ENCODE results near the gene TMEM127.
A peak's percentile ranks its signal among the peaks of the same experiment; 100 is the strongest.
"Not testable (repeated sequence)": the region's sequence is repeated elsewhere in the genome, so short reads cannot be mapped to it uniquely, and the experiment has no call there.

Gene TMEM127

DNA sequence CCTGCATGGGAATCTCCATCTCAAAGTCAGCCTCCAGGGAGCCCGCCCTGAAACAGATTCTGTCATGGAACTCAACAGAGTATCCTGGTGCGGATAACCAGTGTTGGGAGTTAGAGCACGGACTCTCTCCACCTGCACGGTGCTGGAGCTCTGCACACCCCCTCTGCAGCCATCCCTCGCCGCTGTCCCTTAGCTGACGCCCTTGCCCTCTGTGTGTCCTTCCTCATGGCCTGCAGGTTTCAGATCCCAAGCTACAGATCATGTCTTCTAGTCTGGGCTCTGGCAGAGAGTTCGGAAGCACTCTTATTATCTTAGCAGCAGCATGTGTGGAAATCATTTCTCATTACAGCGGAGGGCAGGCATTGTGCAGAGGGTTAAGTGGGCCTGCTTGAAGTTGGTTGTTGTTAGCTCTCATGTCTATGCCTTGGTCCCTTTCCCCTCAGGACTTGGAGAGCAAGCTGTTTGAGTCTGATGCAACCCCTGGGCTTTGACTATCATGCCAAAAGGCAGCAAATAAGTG, 26.0 kb downstream of the TMEM127 start:
- no peak for DNase-seq

DNA sequence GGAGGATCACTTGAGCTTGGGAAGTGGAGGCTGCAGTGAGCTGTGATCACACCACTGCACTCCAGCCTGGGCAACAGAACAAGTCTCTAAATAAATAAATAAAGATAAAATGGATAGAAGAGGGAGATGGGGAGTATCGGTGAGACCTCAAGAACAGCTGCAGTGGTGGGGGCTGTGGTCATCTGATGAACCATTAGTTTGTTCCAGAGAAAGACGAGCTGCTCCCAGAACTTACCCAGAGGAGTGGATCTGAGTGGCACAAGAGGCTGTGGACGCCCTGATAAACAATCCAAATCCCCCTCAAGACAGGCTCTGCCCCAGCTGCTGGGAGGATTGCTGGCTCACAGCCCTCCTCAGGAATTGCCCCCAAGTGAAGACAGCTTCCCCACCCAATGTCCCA, 26.7 kb downstream of the TMEM127 start:
- DNase-seq, result no peak

DNA sequence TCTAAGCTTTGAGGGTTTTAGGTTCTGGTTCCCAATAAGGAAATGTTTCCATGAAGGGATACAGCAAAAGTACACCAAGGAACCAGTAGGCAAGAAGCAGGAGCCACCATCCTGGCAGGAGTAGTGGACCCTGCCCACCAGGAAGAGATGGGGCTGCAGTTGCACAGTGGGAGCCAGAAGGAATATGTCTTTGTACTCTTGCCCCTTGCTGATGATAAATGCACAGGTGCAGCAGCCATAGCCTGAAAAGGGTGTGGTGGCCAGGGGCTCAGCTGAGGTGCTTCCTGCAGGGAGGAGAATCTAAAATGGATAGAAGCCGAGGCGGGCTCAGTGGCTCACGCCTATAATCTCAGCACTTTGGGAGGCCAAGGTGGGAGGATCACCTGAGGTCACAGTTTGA, 27.5 kb downstream of the TMEM127 start:
- DNase-seq, result no peak

DNA sequence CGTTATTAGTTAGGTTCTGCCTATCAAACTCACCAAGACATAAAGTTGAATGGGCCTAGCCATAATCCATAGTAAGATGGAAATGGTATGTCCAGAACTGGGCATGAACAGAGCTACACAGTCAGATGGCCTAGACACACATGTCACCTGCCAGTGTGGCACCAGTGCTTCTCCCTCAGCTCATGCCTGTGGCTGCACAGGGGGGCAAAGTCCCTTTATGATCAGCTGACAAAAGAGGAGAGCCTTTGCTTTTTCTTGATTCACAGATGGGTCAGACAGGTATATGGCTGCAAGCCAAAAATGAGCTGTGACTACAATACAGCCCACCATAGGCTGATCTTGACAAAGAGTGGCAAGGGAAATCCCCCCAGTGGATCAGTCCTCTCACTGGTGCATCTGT, 28.9 kb downstream of the TMEM127 start:
- DNase-seq, result no peak

DNA sequence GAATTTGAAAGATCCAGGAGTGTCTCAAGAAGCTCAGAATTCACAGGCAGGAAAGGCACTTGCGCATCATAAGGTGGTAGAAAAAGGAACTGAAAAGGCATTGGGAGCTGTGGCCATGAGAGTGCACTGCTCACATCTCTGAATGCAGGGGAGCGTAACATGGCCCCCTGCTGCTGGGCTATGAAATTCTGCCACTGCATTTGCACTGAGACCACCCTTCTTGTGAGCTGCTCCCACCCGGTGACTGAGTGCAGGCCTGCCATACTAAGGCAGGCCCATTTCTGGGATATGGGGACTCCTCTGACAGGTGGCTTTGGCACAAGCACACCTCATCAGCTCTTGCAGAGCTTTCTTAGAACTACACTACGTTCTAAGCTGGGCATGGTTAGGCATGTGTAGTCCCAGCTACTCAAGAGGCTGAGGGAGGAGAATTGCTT, 31.9 kb downstream of the TMEM127 start:
- DNase-seq, result no peak

DNA sequence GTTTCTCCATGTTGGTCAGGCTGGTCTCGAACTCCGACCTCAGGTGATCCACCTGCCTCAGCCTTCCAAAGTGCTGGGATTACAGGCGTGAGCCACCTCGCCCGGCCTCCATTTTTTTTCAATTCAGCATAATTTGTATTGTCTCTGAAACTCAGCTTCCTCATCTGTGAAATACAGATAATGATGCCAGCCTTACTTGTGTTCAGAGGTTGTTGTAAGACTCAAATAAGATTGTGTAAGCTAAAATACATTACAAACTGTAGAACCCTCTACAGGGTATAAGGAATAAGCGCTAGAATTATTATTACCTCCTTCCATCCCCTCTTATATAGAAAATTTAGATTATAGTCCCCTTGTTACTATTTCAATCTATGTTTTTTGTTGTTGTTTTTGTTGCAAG, 32.4 kb downstream of the TMEM127 start:
- DNase-seq, result no peak

DNA sequence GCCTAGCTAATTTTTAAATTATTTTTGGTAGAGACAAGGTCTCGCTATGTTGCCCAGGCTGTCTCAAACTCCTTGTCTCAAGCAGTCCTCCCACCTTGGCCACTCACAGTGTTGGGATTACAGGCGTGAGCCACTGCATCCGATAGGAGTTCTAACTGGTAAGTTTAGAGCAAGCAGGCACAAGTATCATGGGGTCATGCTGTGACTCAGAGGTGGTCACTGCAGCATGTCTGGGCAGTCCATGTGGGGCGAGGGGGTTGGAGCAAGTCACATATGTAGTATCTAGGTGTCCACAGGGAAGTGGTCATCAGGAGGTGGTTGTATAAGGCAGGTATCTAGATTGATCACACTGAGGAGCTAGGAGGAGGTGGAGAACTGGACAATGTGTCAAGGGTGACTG, 34.5 kb downstream of the TMEM127 start:
- DNase-seq, result no peak

DNA sequence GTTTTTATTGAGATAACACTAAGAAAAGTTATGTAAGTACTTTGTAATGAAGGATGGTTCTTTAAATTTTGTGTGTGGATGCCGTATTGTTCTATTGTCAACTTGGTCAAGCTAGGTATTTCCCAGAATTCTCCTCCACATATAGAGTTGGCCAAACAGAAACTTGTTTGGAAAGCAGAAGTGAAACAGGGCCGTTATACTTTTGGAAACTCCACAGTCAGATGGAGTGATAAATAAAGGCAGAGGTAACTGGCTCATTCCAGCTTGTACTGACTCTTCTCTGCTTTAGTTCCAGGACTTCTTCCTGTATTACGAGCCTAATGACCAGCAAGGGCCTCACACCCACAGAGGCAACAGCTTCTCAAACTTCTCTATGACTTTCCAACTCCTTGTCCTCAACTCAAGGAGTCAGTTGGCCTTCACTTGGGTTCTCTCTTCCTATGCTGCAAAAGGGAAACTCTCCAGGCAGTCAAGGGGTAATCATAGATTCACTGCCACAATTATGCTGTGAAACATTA, 40.7 kb downstream of the TMEM127 start:
- DNase-seq, result no peak

DNA sequence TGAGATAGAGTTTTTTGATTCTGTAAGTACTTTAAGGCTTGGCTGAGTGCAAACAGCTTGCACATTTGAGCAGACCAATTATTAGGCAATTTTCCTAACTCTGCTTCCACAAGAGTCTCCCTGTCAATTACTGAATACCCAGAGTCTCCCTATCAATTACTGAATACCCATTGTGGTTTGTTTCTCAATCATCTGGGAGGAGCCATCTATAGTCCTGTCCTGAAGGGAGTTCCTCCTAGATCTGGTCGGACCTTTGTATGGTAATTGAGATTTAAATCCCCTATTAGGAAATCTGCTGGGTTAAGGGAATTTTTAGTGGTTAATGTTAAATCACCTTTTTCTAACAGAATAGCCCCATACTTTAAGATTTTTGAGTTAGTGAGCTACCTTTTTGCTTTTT, 44.7 kb downstream of the TMEM127 start:
- DNase-seq, result not testable (repeated sequence)

DNA sequence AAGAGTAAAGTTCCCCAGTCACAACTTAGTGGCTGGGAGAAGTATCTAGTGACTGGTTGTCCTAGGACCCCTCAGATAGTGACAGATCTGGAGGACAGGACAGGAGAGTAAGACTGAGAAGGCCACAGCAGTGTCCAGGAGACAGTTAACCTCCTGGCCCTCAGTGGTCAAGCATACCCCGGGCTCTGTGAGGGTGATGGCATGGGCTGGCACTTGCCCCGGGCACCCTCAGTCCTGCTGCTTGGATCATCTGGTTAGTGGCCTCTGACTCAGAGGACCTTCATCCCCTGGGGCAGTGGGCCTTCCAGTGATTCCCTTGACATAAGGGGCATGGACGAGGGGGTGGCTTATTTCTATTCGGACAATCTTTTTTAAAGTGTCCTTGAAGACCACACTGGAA, 45.8 kb downstream of the TMEM127 start:
- DNase-seq, result not testable (repeated sequence)

DNA sequence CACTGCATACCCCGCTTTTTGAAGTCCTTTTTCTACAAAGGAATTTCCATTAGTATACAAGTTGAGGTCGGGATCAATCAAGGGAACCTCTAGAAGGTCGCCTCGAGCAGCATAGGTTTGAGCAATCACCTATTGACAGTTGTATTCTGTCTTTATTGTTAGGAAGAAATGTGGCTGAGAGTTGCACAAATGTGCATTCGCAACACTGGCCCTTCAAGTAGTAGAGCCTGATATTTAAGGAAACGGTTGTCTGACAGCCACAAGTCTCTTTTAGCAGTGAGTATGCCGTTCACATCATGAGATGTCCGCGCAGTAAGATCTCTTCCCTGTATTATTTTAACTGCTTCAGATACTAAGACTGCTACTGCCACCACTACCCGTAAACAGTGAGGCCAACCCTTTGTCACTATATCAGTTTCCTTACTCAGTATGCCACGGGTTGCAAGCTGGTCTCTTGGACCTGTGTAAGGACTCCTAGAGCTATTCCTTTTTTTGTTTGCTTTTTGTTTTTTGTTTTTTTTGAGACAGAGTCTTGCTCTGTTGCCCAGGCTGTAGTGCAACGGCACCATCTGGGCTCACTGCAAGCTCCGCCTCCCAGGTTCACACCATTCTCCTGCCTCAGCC, 47.2 kb downstream of the TMEM127 start:
- no peak for DNase-seq

DNA sequence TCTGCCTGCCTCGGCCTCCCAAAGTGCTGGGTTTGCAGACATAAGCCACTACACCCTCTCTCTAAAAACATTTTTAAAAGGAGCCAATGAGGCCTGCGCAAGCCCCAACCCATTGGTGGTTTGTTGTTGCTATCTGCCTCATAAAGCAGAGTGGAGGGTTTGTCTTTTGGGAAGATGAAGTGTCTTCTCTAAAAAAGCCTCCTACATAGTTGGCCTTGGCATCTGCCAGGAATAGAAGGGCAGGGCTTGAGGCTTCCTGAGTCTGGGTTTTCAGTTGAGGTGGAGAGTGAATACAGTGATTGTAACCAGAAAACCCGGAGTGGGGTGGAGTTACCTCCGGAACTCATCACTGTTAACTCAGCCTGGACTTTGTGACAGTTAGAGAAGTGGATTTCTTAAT, 51.2 kb downstream of the TMEM127 start:
- no peak for DNase-seq

DNA sequence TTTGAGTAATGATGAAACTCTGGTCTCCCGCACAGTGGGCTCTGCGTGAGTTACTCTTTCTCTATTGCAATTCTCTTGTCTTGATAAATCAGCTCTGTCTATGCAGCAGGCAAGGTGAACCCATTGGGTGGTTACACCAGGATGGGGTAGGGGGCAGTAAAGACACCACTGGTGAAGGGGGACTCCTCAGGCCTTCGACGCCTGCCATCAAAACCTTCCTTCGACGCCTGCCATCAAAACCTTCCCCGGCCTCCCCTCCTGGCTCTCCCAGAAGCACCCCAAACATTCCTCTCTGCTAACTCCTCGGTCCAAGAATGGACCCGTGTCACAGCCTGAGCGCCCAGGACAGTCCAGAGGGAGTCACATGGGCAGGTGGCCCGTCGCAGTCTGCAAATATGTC, 52.4 kb downstream of the TMEM127 start:
- DNase-seq, result no peak

DNA sequence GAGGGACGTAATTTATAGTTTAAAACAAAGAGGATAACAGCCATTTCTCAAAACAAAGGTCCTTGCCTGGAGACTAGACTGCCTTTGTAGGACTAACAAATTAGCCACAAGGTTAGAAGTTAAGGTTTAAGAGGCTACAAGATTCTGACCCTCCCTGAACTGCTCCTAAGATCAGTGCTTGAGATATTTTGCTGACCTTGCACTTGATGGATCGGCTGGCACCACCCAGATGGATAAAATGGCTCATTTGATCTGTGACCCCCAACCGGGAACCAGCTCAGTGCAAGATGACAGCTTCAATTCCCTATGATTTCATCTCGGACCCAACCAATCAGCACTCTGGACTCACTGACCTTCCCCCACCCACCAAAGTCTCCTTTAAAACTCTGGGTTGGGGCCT, 53.5 kb downstream of the TMEM127 start:
- no peak for DNase-seq

DNA sequence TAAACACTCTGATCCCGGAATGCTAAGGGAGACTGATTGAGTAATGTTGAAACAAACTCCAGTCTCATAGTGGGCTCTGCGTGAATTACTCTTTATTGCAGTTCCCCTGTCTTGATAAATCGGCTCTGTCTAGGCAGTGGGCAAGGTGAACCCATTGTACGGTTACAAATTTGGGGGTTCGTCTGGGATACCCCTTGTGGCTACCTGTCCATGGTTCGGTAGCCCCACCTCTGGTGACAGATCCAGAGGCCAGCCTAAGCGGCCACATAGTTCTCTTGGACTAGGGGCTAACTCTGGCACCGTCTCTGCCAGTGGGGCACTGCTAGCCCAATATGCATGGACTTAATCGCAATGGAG, 56.1 kb downstream of the TMEM127 start:
- no peak for DNase-seq

DNA sequence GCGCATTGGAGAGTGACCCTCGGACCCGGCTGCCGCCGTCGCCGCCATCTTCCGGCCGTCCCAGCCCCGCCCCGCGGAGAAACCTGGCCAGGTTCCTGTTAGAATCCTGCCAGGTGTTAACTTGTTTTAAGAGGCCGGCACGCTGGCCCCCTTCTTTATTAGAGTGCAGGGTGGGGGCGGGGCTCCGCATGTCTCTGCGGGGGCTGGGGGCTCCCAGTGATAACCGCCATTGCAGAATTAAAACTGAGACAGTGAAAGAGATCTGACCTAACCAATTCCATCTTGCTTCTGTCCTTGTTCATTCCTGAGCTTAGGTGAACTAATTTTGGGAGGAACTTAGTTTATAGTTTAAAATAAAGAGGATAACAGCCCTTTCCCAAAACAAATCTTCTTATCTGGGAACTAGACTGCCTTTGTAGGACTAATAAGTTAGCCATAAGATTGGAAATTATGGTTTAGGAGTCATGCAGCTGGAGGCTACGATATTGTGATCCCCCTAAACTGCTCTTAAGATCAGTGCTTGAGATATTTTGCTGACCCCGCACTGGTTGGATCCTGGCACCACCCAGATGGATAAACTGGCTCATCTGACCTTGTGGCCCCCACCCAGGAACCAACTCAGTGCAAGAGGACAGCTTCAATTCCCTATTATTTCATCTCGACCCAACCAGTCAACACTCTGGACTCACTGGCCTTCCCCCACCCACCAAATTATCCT, 56.6 kb downstream of the TMEM127 start:
- no peak for DNase-seq

DNA sequence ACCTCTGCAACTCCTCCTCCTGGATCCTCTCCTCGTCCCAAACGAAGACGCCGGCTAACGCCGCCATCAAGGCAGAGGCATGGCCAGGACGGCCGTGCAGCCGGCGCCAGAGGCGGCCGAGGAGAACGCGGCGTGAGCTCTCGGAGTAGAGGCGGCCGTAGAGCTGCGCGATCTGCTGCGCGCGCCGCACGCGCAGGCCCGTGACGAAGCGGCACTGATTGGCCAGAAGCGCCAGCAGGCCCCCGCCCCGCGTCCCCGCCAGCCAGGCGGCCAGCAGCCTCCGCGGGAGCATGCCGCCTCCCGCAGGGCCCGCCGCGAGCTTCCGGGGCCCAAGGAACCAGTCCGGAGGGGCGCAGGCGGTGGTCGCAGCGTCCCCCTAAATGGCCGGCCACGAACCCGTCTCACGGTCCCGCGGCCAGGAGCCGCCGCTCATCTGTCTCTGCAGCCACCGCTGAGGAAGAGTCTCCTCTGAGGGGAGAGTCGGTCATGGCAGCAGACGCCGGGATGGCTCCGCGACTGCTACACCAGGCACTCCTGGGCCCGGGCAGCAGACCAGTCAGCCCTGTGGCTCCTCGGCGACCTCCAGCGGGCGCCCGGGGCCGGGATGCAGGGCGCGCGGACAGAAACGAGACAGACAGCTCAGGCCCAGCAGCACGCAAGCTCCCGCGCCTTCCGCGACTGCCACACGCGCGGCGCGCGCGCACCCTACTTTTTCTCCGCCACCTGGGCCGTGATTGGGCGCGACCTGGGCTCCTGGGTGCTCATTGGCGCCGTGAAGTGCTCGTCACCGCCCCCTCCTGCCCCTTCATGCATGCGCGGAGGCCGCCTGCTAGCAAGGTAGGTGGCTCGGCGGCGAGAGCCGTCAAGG, 57.4 kb downstream of the TMEM127 start, which contains the start of gene STARD7:
Gene STARD7, minus strand, starts transcription at position 685 of the 868 bp plus-strand sequence. Its CDS starts 393 bp downstream, at position 292.
- peak; percentile 98 for DNase-seq

DNA sequence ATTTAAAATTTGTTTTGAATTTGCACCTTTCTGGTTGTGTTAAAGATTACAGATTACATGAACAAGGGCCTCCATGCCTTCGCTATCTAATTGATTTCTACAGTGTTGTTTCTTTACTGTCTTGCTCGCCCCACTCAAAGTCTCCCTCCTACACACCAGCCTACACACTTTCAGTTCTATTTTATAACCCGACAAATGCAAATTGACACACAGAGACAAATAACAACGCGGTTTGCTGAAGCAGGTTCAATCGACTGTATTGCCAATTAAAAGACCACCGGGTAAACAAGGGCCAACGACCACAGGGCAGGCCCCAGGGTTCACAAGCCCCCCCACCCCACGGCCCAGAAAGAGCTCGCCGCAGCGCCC, 58.0 kb downstream of the TMEM127 start:
- DNase-seq, result no peak

DNA sequence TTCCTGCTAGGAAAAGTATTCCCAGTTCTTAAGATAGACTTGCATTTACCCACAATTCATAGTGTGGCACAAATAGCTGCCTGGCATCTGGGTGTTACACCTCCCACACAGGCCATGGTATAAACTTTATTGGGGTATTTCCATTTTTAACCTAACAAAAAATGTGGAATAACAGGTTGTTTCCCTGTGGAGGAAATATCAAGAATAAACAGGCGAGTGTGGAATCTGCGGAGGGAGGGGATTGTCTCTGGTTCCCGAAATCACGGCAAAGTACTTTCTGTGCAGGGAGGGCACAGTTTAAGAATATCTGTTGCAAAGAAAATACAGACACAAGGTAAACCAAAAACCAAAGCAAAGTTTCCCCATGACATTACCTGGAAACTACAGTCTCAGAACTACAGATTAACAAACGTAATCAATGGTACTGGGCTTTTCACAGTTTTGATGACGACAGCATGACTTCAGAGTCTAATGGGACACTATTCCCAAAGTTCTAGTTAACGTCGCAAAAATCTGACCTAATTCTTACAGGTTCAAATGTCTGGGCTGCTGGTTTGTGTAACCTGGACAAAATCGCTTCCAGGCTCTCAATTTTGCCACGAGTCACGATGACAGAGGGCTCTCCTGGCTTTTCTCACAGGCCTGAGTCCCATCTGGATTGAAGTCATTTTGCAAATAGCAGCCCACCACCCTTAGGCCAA, 58.6 kb downstream of the TMEM127 start:
- no peak for DNase-seq

DNA sequence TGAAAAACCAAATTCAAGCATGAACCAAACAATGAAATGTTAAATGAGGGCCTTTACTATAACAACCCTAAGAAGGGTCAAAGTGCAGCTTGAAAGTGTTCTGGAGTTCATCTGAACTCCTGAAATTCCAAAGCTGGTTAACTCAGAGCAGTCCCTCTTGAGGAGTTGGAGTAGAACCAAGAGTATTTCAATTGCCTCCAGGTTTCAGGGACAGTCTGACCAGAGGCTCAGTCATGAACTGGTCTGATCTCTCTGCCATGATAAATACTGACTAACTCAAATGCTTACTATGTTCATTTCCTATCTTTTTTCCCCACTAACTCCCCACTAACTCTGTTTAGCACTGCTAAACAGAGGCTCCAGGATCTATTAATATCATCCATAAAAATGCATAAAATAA, 59.9 kb downstream of the TMEM127 start:
- no peak for DNase-seq

DNA sequence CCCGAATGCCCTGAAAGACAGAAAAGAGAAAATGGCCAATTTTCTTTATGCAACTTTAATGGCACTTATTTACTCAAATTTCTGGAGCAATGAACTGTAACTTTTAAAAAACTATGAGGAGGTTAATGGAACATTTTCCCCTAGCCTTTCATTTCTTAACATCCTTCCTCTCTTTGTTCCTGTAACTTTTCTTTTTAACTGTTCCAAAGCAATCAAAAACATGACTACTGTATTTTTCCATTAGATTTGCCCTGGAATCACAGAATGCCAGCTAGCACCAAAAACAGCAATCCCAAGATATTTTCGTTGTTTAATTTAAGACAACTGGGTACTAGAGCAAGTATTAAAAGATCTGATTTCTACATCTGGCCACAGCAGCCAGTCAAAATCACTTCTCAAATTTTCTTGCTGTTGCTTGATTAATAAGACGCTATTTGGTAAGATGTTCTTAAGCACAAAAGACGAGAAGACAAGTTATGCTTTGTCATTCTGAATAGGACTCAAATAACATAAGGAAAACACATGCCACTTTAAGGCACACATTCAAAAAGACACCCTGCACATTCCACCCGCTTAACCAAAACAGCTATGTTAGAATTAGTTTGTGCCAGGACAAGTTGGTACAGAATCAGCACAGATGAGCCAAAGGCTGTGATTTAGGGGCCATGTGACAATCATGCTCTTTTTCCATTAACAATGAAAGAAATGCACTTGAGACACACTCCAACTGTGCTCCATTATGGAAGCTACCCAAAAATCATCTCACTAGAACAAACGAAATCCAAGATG, 60.8 kb downstream of the TMEM127 start:
- no peak for DNase-seq

All from NCI-H774 (cell line).